CD4-positive, alpha-beta T cell treated with Interleukin-10 for 1 hour (primary cell): ENCODE results near the gene SPTBN1.

ENCODE experiments used
- DNase-seq: peaks from one replicate; pipeline ENCODE4 v3.0.0-alpha.2; 2020

The SPTBN1 gene

GRCh38 chr2:54455563-54456361, at the start of gene SPTBN1:
Gene SPTBN1 (plus strand): TSS chr2:54456327. CDS start chr2:54526419, 70,092 bp downstream.
- DNase-seq: peak; percentile 6

- no peak for DNase-seq
Measured at GRCh38 chr2:54407693-54408092, 48.4 kb upstream of the SPTBN1 start.

GRCh38 chr2:54408288-54408687, 47.8 kb upstream of the SPTBN1 start:
- no peak for DNase-seq

GRCh38 chr2:54409752-54410151, 46.4 kb upstream of the SPTBN1 start:
- DNase-seq: no peak

GRCh38 chr2:54411801-54412354, 44.2 kb upstream of the SPTBN1 start:
- DNase-seq: no peak

- no peak for DNase-seq
Measured at GRCh38 chr2:54416166-54416813, 39.8 kb upstream of the SPTBN1 start.

- no peak for DNase-seq
Measured at GRCh38 chr2:54416938-54417337, 39.2 kb upstream of the SPTBN1 start.

- DNase-seq: no peak
Measured at GRCh38 chr2:54417577-54417976, 38.5 kb upstream of the SPTBN1 start.

GRCh38 chr2:54419388-54419787, 36.7 kb upstream of the SPTBN1 start:
- DNase-seq: no peak

GRCh38 chr2:54419855-54420523, 36.1 kb upstream of the SPTBN1 start:
- DNase-seq: no peak

- DNase-seq: no peak
Measured at GRCh38 chr2:54420524-54421172, 35.5 kb upstream of the SPTBN1 start.

- DNase-seq: peak; percentile 53
Measured at GRCh38 chr2:54422072-54422581, 34.0 kb upstream of the SPTBN1 start.

GRCh38 chr2:54423213-54423612, 32.9 kb upstream of the SPTBN1 start:
- DNase-seq: no peak

- DNase-seq: no peak
Measured at GRCh38 chr2:54424555-54425163, 31.5 kb upstream of the SPTBN1 start.

GRCh38 chr2:54428108-54428831, 27.9 kb upstream of the SPTBN1 start:
- DNase-seq: no peak

GRCh38 chr2:54429054-54429453, 27.1 kb upstream of the SPTBN1 start:
- no peak for DNase-seq

GRCh38 chr2:54429811-54430551, 26.1 kb upstream of the SPTBN1 start:
- DNase-seq: no peak

GRCh38 chr2:54430649-54431048, 25.5 kb upstream of the SPTBN1 start:
- no peak for DNase-seq

- DNase-seq: no peak
Measured at GRCh38 chr2:54432251-54433015, 23.7 kb upstream of the SPTBN1 start.

GRCh38 chr2:54434229-54434628, 21.9 kb upstream of the SPTBN1 start:
- no peak for DNase-seq
